ENCODE measurements around the gene RUFY3. TPM values are rescaled to one million over a fixed set of nuclear protein-coding genes. Genes with fewer than 3 reads are reported as not detected.

RUFY3 gene
- total and polyA plus RNA-seq, 2 of the 4 experiments (the other 2 are of a cell fraction) = 19.6 to 28.9 TPM

DNA sequence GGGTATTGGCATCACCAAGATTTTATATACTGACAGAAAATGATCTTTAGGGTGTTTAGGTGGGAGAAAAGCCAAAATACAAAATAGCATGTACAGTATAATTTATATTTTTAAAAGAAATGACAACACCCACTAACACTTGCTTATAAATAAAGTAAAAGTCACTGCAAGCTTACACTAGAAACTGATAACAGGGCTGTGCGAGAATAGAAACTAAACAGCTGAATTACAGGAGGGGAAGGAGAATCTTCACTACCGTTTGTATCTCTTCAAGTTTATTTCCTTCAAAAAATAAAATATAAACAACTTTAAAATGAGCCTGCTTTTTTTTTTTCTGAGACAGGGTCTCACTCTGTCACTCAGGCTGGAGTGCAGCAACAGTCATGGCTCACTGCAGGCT, 95.1 kb downstream of the RUFY3 start:
- H3K9ac ChIP-seq (ENCODE audit: low read depth, low read length) = no peak overlapping the region
- H2BK20ac ChIP-seq (ENCODE audit: low read depth, low read length) = no peak overlapping the region
- H3K4me3 ChIP-seq (ENCODE audit: insufficient read depth, low read depth, low read length) = no peak overlapping the region
- H2BK5ac ChIP-seq (ENCODE audit: low read depth, low read length, poor library complexity, severe bottlenecking) = no peak overlapping the region
- H3K79me1 ChIP-seq (ENCODE audit: low read depth in 1 of 2, low read length in 2 of 2) = no peaks in the 10 kb centered on the region; a peak in 1 of 4 replicates
- H3K14ac ChIP-seq (replicated peaks; ENCODE audit: low read depth, low read length) = no peak overlapping the region
- H3K56ac ChIP-seq (ENCODE audit: extremely low read depth, insufficient read depth, low read length) = no peak overlapping the region
- H2BK120ac ChIP-seq (ENCODE audit: low read depth, low read length) = no peak overlapping the region
- no peak overlapping the region for H2AK5ac ChIP-seq (ENCODE audit: low read depth, low read length)
- no peak overlapping the region for H3K27ac ChIP-seq (ENCODE audit: insufficient read depth, low read length)
- in situ Hi-C loops (cut with MboI; ENCODE audit: low sequenced_read_pairs) = no loop called here
- H4K5ac ChIP-seq (ENCODE audit: low read depth, low read length) = no peak overlapping the region
- no TSS peak for BruUV-seq (replicated peaks)
- H4K91ac ChIP-seq (ENCODE audit: insufficient read depth, low read depth, low read length) = no peak overlapping the region
- H3K4ac ChIP-seq (ENCODE audit: low read depth, low read length) = no peak overlapping the region
- no peak overlapping the region for H3K23ac ChIP-seq (ENCODE audit: low read depth, low read length)
- dilution Hi-C loops (cut with HindIII; ENCODE audit: low sequenced_read_pairs, unreplicated experiment) = no loop called here
- no peak overlapping the region for H3K4me2 ChIP-seq (ENCODE audit: low read depth, low read length)
- no peak overlapping the region for H4K8ac ChIP-seq (ENCODE audit: low read depth in 2 of 2, low read length in 2 of 2)
- DNase-seq (no peak), ATAC-seq (ENCODE audit: low read depth) (no peak)
- H2AK9ac ChIP-seq (replicated peaks; ENCODE audit: low read depth, low read length, poor library complexity) = no peak overlapping the region
- CTCF ChIA-PET = no interaction called here
- no CpG with 5 or more reads among the region's 2 CpGs for WGBS, 2 experiments (ENCODE audit: extremely low coverage in 2 of 2, insufficient read length in 1 of 2)
- H3K36me3 ChIP-seq (ENCODE audit: control insufficient read depth, insufficient read depth, low read length) = peaks cover 19% of the 10 kb centered on the region
- TF ChIP-seq RFX5 (IDR thresholded peaks at IDR 0.05; ENCODE audit: low read depth, low read length) = no peak
- TF ChIP-seq, protein P1, sequence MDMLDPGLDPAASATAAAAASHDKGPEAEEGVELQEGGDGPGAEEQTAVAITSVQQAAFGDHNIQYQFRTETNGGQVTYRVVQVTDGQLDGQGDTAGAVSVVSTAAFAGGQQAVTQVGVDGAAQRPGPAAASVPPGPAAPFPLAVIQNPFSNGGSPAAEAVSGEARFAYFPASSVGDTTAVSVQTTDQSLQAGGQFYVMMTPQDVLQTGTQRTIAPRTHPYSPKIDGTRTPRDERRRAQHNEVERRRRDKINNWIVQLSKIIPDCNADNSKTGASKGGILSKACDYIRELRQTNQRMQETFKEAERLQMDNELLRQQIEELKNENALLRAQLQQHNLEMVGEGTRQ (IDR thresholded peaks at IDR 0.05; ENCODE audit: low read depth, low read length) = no peak
- no peak for TF ChIP-seq SMC3 (IDR thresholded peaks at IDR 0.05; ENCODE audit: low read depth, low read length)
- TF ChIP-seq FOS (IDR thresholded peaks at IDR 0.05; ENCODE audit: low read depth, low read length) = no peak
- TF ChIP-seq MAZ (IDR thresholded peaks at IDR 0.05; ENCODE audit: borderline replicate concordance, low read depth, low read length) = no peak
- TF ChIP-seq CEBPB (IDR thresholded peaks at IDR 0.05; ENCODE audit: low read depth, low read length) = no peak
- TF ChIP-seq POLR2A (IDR thresholded peaks at IDR 0.05; ENCODE audit: low read depth, low read length) = no peak
- TF ChIP-seq NFE2L2 (IDR thresholded peaks at IDR 0.05; ENCODE audit: low read depth, low read length) = no peak
- TF ChIP-seq, protein P2, sequence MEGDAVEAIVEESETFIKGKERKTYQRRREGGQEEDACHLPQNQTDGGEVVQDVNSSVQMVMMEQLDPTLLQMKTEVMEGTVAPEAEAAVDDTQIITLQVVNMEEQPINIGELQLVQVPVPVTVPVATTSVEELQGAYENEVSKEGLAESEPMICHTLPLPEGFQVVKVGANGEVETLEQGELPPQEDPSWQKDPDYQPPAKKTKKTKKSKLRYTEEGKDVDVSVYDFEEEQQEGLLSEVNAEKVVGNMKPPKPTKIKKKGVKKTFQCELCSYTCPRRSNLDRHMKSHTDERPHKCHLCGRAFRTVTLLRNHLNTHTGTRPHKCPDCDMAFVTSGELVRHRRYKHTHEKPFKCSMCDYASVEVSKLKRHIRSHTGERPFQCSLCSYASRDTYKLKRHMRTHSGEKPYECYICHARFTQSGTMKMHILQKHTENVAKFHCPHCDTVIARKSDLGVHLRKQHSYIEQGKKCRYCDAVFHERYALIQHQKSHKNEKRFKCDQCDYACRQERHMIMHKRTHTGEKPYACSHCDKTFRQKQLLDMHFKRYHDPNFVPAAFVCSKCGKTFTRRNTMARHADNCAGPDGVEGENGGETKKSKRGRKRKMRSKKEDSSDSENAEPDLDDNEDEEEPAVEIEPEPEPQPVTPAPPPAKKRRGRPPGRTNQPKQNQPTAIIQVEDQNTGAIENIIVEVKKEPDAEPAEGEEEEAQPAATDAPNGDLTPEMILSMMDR (conservative IDR thresholded peaks at IDR 0.05; ENCODE audit: low read depth, low read length) = no peak
- no peak for TF ChIP-seq MXI1 (IDR thresholded peaks at IDR 0.05; ENCODE audit: borderline replicate concordance, low read depth, low read length)
- no peak for TF ChIP-seq BHLHE40 (IDR thresholded peaks at IDR 0.05; ENCODE audit: low read depth, low read length)
- TF ChIP-seq, protein P3, sequence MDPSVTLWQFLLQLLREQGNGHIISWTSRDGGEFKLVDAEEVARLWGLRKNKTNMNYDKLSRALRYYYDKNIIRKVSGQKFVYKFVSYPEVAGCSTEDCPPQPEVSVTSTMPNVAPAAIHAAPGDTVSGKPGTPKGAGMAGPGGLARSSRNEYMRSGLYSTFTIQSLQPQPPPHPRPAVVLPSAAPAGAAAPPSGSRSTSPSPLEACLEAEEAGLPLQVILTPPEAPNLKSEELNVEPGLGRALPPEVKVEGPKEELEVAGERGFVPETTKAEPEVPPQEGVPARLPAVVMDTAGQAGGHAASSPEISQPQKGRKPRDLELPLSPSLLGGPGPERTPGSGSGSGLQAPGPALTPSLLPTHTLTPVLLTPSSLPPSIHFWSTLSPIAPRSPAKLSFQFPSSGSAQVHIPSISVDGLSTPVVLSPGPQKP (IDR thresholded peaks at IDR 0.05; ENCODE audit: borderline replicate concordance, low read depth, low read length) = no peak
- TF ChIP-seq CHD1 (IDR thresholded peaks at IDR 0.05; ENCODE audit: low read depth, low read length) = no peak
- TF ChIP-seq RCOR1 (IDR thresholded peaks at IDR 0.05; ENCODE audit: insufficient replicate concordance, low read length) = no peak
- TF ChIP-seq MAFK (IDR thresholded peaks at IDR 0.05; ENCODE audit: low read depth, low read length) = no peak
- TF ChIP-seq RAD21 (IDR thresholded peaks at IDR 0.05; ENCODE audit: low read length) = no peak
- H3K9me3 ChIP-seq (ENCODE audit: control insufficient read depth, insufficient read depth, low read length) = no peaks in the 10 kb centered on the region
- no peaks in the 10 kb centered on the region for H3K9me1 ChIP-seq (ENCODE audit: insufficient read depth, low read length)
- intact Hi-C loops (cut with micrococcal nuclease) = no loop called here
- no peaks in the 10 kb centered on the region for H3K4me1 ChIP-seq (ENCODE audit: control insufficient read depth, insufficient read depth, low read length)
- no peak overlapping the region for H3K18ac ChIP-seq (ENCODE audit: low read depth, low read length)
- no peak overlapping the region for H2BK15ac ChIP-seq (ENCODE audit: low read depth, low read length)
- no peak overlapping the region for H2AFZ ChIP-seq (replicated peaks; ENCODE audit: low read length, poor library complexity)
- H3K27me3 ChIP-seq (ENCODE audit: control insufficient read depth, insufficient read depth, low read length) = no peaks in the 10 kb centered on the region
- POLR2A ChIA-PET (ENCODE audit: unreplicated experiment) = no interaction called here
- no peaks in the 10 kb centered on the region for H4K20me1 ChIP-seq (ENCODE audit: insufficient read depth, low read length)

Data from IMR-90 (cell line).